GM21447 (cell line): ENCODE results near the gene SOX6.
"Not testable (repeated sequence)": the region's sequence is repeated elsewhere in the genome, so short reads cannot be mapped to it uniquely, and the experiment has no call there.

Experiments used
- ATAC-seq: cut with Tn5 transposase; IDR thresholded peaks from one replicate; pipeline ENCODE4 v1.9.1; 2021; ENCODE audit not compliant: unreplicated experiment

SOX6 gene

DNA sequence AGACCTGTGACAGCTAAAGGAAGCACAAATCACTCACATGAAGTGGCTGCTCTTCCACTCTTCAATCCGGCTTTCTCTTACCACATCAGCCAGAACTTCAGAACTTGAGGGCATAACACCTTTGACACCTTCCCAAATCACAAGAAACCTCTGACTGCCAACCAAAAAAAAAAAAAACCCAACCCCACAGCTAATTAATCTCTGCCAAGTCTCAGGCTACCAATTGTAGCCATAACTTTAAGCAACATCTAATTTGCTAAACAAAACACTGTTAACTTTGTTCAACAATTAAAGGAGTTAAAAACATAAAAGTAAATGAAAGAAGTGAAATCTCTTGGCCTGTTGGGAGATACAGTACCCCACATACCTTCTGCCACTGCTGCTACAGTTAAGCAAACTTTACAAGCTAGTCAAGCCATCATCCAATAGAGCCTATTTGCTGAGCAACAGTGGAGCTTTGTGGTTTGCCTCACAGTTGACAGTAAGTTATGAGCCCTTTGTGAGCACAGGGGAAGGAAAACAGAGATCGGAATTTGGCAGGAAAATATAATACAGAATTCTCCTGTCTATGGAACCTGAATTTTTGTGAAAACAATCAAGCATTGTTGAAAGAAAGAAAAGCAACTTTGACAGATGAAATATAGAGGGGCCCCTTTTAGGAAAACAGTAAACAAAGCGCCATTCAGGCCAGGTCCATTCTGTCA, at the start of gene SOX6:
Gene SOX6 (minus strand): TSS at position 490 of the 704 bp plus-strand sequence. CDS start 15,298 bp downstream, outside the sequence.
- no peak for ATAC-seq

DNA sequence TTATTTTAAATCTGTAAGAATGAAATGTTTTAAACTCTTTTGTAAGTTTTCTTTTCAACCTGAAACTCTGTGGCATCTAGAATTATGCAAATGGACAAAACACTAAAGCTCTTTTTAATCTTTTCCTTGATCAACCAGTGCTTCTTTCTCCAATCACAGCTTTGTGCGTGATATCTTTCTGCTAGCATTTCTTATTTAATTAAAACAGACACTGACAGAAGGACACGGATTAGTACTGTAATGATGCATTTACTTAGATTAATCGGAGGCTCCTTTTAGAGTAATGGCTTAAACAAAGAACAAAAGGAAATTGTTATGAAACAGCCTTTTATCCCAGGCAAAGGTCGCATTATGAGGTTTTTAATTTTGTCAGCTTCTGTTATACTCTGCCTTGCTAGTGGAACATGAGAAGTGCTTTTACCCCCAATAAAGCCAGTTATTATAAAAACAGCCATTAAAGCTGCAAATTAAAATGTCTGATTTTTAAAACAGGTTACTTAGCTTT, 48.5 kb upstream of the SOX6 start:
- no peak for ATAC-seq

GRCh38 chr11:16403851-16404250, 47.5 kb upstream of the SOX6 start:
- ATAC-seq, result no peak

DNA sequence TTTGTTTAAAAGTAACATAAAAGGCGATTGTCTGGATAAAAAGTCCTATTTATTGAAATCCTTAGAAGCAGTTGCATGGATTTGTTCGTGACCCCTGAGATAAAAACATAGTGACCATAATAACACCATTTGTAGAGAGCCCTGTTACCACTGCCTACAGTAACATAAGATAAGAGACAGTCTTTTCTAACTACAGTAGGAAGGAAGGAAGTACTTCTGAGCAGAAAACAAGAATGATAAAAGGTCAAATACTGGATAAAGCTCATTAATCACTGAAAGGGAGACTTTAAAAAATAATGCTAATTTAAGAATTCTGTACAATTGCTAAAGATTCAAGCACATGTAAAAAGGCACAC, 47.1 kb upstream of the SOX6 start:
- no peak for ATAC-seq

- no peak for ATAC-seq
Observed at GRCh38 chr11:16402654-16403447, 46.5 kb upstream of the SOX6 start.

GRCh38 chr11:16397390-16397789, 41.0 kb upstream of the SOX6 start:
- no peak for ATAC-seq

- ATAC-seq, result no peak
Observed at GRCh38 chr11:16395601-16396000, 39.3 kb upstream of the SOX6 start.

DNA sequence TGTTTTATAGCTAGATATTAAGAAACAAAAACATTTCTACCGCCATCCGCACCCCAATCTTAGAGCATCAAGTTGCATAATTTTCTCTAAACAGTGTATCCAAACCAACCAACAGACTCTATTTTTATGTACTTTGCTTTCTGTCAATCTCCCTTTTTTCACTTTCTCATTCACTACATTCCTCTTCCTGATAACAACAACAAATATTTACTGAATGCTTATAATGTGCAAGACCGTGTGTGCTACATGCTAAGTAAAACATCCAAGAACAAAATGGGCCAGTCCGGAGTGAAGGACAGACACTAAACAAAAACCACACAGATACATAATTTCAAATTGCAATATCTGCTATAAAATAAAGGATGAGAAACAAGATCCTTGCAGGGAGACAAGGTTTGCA, 38.6 kb upstream of the SOX6 start:
- ATAC-seq, result no peak

GRCh38 chr11:16393340-16393739, 37.0 kb upstream of the SOX6 start:
- no peak for ATAC-seq

DNA sequence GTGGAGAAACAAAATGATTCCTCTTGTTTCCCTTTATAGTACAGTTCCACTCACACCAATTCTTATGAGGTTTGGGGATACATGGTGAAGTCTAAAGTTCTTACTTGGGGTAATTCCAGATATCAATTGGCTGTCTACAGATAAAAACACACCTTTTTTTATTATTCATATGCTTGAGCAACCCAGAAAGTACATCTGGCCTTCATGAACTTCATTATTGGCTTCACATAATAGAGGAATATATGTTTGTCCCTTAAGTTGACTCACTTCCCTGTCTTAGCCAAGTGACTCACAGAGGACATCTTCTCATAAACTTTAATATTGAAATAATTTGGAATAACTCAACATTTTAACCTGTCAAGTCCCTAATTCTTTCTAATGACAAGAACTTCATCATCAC, 36.3 kb upstream of the SOX6 start:
- no peak for ATAC-seq

DNA sequence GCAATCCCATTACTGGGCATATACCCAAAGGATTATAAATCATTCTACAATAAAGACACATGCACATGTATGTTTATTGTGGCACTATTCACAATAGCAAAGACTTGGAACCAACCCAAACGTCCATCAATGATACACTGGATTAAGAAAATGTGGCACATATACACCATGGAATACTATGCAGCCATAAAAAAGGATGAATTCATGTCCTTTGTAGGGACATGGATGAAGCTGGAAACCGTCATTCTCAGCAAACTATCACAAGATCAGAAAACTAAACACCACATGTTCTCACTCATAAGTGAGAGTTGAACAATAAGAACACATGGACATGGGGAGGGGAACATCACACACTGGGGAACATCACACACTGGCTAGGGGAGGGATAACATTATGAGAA, 34.5 kb upstream of the SOX6 start:
- not testable (repeated sequence) for ATAC-seq

- ATAC-seq, result no peak
Observed at GRCh38 chr11:16385099-16385498, 28.8 kb upstream of the SOX6 start.

DNA sequence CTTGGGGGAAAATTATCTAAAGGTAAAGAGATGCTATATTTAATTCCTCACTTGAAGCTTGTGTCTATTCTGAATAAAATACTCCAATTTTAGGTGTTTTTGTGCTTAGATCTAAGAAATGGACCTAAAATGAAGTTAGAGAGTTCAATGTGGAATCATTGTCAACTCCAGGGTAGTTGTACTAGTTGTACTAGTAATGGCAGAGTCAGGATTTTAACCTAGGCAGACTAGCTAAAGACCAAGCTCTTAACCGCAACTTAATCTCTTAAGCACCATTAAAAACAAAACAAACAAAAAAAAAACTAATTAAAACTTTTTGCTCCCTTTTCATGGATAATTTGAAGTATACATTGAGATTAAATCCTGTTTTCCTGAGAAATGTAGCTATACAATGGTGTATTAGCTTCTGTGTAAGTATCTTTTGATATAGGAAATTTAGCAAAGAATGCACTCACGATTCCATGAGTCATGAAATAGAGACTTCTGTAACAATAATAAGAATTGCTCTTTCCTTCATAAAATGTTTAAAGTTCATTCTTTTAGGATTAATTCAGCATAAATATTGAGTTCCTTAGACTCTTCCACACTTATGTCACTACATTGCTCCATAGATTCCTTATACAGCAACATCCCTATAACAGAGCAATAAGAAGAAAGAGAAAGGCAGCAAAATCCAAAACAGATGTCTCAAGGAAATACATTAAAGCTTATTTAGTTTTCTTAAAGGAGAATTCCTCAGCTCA, 26.5 kb upstream of the SOX6 start:
- no peak for ATAC-seq

- no peak for ATAC-seq
Observed at GRCh38 chr11:16382186-16382585, 25.8 kb upstream of the SOX6 start.

GRCh38 chr11:16380941-16381568, 24.7 kb upstream of the SOX6 start:
- no peak for ATAC-seq

DNA sequence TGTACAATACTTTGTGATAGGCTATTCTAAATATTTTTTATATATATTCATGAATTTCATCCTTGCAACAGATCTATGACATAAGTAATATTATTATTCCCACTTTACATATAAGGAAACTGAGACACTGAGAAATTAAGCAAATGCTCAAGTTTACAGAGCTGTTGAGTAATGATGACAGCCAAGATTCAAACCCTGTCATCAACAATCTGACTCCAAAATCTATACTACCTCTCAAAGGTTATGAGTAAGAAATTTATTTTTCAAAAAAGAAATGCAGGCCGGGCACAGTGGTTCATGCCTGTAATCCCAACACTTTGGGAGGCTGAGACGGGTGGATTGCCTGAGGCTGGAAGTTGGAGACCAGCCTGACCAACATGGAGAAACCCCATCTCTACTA, 22.6 kb upstream of the SOX6 start:
- ATAC-seq, result no peak

- no peak for ATAC-seq
Observed at GRCh38 chr11:16377746-16378145, 21.4 kb upstream of the SOX6 start.

- not testable (repeated sequence) for ATAC-seq
Observed at GRCh38 chr11:16375664-16376063, 19.3 kb upstream of the SOX6 start.

DNA sequence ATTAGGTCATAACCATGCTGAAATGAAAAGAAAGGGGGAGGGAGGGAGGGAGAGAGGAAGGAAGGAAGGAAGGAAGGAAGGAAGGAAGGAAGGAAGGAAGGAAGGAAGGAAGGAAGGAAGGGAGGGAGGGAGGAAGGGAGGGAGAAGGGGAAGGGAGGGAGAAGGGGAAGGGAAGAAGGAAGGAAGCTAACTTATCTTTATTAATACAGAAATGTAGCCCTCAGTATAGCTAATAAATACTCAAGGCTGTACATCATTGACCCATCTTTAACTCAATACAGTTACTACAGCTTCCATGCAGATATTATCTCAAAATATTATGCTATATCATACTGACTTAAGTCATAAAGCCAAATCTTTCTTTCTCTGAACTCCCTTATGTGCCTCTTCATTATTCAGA, 17.4 kb upstream of the SOX6 start:
- no peak for ATAC-seq

DNA sequence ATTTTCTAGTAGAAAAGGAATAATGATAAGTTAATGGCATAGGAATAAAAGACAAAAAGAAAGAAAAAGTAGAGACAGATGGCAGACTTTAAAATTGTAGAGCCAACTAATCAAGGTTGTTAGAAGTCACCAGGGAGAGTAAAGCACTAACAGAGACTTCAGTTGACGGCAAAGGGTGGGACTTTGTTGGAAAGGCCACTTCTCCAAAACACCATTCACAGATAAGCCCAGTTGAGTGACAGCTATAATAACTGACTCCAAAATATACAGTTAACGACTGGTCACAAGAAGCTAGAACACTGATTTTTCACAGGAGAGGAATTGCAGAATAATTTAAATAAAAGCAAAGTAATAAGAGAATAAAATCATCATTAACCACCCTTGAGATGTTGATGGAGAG, 16.0 kb upstream of the SOX6 start:
- ATAC-seq, result no peak

DNA sequence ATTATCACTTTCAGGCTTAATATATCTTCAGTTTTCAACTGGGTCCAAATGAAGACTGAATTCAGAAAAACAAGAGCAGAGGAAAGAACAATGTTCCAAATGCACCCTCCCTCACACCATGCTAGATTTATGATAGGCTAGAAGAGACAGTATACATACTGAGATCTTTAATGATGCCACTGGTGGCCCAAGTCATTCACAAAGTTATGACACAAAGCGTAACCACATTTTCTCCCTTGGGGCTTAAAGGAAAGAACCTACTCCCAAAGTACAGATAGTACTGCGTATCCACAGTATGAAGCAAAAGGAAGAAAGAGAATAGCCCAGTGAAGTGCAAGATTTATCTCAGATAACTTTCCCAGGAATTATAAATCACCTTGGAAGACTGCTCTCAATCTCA, 10.9 kb upstream of the SOX6 start:
- ATAC-seq, result no peak
